NCI-H1105 treated with DMSO at 0.1 percent for 48 hours (cell line): ENCODE measurements around the gene HSD11B1.
"Not testable (repeated sequence)": the region's sequence is repeated elsewhere in the genome, so short reads cannot be mapped to it uniquely, and the experiment has no call there.

Experiments used
- DNase-seq: peaks from one replicate; lab custom pipeline; 2025; lab: John Stamatoyannopoulos, UW

HSD11B1 gene

GRCh38 chr1:209691237-209691636, 13.4 kb upstream of the HSD11B1 start:
- DNase-seq, result no peak

GRCh38 chr1:209692296-209692695, 12.3 kb upstream of the HSD11B1 start:
- DNase-seq, result no peak

- peak; percentile 76 for DNase-seq
These were observed 11.7 kb upstream of the HSD11B1 start for GRCh38 chr1:209692745-209693504.

- DNase-seq, result no peak
These were observed 8.0 kb upstream of the HSD11B1 start for GRCh38 chr1:209696673-209697072.

GRCh38 chr1:209697126-209697525, 7.5 kb upstream of the HSD11B1 start:
- no peak for DNase-seq

GRCh38 chr1:209700686-209701085, 4.0 kb upstream of the HSD11B1 start:
- not testable (repeated sequence) for DNase-seq

GRCh38 chr1:209702832-209703231, 1.8 kb upstream of the HSD11B1 start:
- no peak for DNase-seq

- no peak for DNase-seq
These were observed 677 bp upstream of the HSD11B1 start for GRCh38 chr1:209703834-209704504.

GRCh38 chr1:209705033-209705598, 470 bp downstream of the HSD11B1 start:
- no peak for DNase-seq

- DNase-seq, result no peak
These were observed 2.0 kb downstream of the HSD11B1 start for GRCh38 chr1:209706622-209707021.

- DNase-seq, result no peak
These were observed 2.7 kb downstream of the HSD11B1 start for GRCh38 chr1:209707308-209707707.

GRCh38 chr1:209708297-209708696, 3.7 kb downstream of the HSD11B1 start:
- no peak for DNase-seq

GRCh38 chr1:209710093-209710492, 5.4 kb downstream of the HSD11B1 start:
- DNase-seq, result no peak

GRCh38 chr1:209710847-209711246, 6.2 kb downstream of the HSD11B1 start:
- no peak for DNase-seq

- DNase-seq, result no peak
These were observed 9.7 kb downstream of the HSD11B1 start for GRCh38 chr1:209714338-209714737.

GRCh38 chr1:209715314-209715713, 10.7 kb downstream of the HSD11B1 start:
- no peak for DNase-seq

GRCh38 chr1:209717818-209718217, 13.2 kb downstream of the HSD11B1 start:
- no peak for DNase-seq

GRCh38 chr1:209720326-209720725, 15.7 kb downstream of the HSD11B1 start:
- DNase-seq, result no peak

GRCh38 chr1:209720826-209721225, 16.2 kb downstream of the HSD11B1 start:
- DNase-seq, result no peak

GRCh38 chr1:209721323-209721722, 16.7 kb downstream of the HSD11B1 start:
- no peak for DNase-seq

GRCh38 chr1:209723265-209723664, 18.6 kb downstream of the HSD11B1 start:
- no peak for DNase-seq

- DNase-seq, result no peak
These were observed 19.4 kb downstream of the HSD11B1 start for GRCh38 chr1:209723756-209724693.
